Fibroblast of skin of right biceps (primary cell): Measurements from ENCODE around the gene CAMKMT.
"Not testable (repeated sequence)": the region's sequence is repeated elsewhere in the genome, so short reads cannot be mapped to it uniquely, and the experiment has no call there.

Experiments
- DNase-seq: peaks from one replicate; pipeline ENCODE4 v3.0.0-alpha.2; 2013

Gene CAMKMT

GRCh38 chr2:44450082-44450481 lies 88.3 kb downstream of the CAMKMT start:
- no peak for DNase-seq

- DNase-seq: no peak
These were observed 89.1 kb downstream of the CAMKMT start for GRCh38 chr2:44450806-44451205.

GRCh38 chr2:44452069-44452583 lies 90.4 kb downstream of the CAMKMT start:
- DNase-seq: no peak

- no peak for DNase-seq
These were observed 91.5 kb downstream of the CAMKMT start for GRCh38 chr2:44453259-44453658.

- DNase-seq: no peak
These were observed 94.1 kb downstream of the CAMKMT start for GRCh38 chr2:44455877-44456276.

- DNase-seq: no peak
These were observed 95.2 kb downstream of the CAMKMT start for GRCh38 chr2:44456946-44457345.

GRCh38 chr2:44459739-44460138 lies 98.0 kb downstream of the CAMKMT start:
- no peak for DNase-seq

GRCh38 chr2:44462934-44463849 lies 101.4 kb downstream of the CAMKMT start:
- DNase-seq: no peak

- DNase-seq: no peak
These were observed 102.7 kb downstream of the CAMKMT start for GRCh38 chr2:44464437-44464836.

- DNase-seq: no peak
These were observed 108.4 kb downstream of the CAMKMT start for GRCh38 chr2:44470151-44470550.

- DNase-seq: no peak
These were observed 116.1 kb downstream of the CAMKMT start for GRCh38 chr2:44477657-44478414.

- peak; percentile 81 for DNase-seq
These were observed 117.6 kb downstream of the CAMKMT start for GRCh38 chr2:44479127-44479887.

- DNase-seq: no peak
These were observed 118.3 kb downstream of the CAMKMT start for GRCh38 chr2:44480068-44480467.

- DNase-seq: no peak
These were observed 125.3 kb downstream of the CAMKMT start for GRCh38 chr2:44487052-44487451.

- DNase-seq: no peak
These were observed 129.0 kb downstream of the CAMKMT start for GRCh38 chr2:44490726-44491125.

- DNase-seq: no peak
These were observed 132.3 kb downstream of the CAMKMT start for GRCh38 chr2:44494006-44494405.

- no peak for DNase-seq
These were observed 133.3 kb downstream of the CAMKMT start for GRCh38 chr2:44495035-44495434.

- DNase-seq: no peak
These were observed 133.8 kb downstream of the CAMKMT start for GRCh38 chr2:44495544-44495943.

GRCh38 chr2:44496130-44496529 lies 134.4 kb downstream of the CAMKMT start:
- no peak for DNase-seq

GRCh38 chr2:44498551-44498950 lies 136.8 kb downstream of the CAMKMT start:
- no peak for DNase-seq

GRCh38 chr2:44505664-44506063 lies 143.9 kb downstream of the CAMKMT start:
- DNase-seq: not testable (repeated sequence)

- no peak for DNase-seq
These were observed 148.5 kb downstream of the CAMKMT start for GRCh38 chr2:44510246-44510645.

- DNase-seq: no peak
These were observed 153.7 kb downstream of the CAMKMT start for GRCh38 chr2:44515416-44515815.
